HG03469 (cell line): ENCODE measurements around the gene STK16.
A peak's percentile ranks its signal among the peaks of the same experiment; 100 is the strongest.
"Not testable (repeated sequence)": the region's sequence is repeated elsewhere in the genome, so short reads cannot be mapped to it uniquely, and the experiment has no call there.

Experiments used
- ATAC-seq: cut with Tn5 transposase; IDR thresholded peaks from one replicate; pipeline ENCODE4 v1.9.1; 2021; ENCODE audit warnings: mild to moderate bottlenecking, moderate library complexity, moderate number of reproducible peaks; ENCODE audit not compliant: unreplicated experiment

The STK16 gene

GRCh38 chr2:219245148-219245898, at the start of gene STK16, which contains the start of gene GLB1L:
Gene STK16, plus strand, starts transcription at chr2:219245479. Its CDS starts 521 bp downstream, at chr2:219246000.
Gene GLB1L, minus strand, starts transcription at chr2:219245444. Its CDS starts 1,871 bp downstream, at chr2:219243573.
- ATAC-seq: peak; percentile 57

GRCh38 chr2:219197388-219197787, 47.9 kb upstream of the STK16 start:
- ATAC-seq: no peak

- ATAC-seq: no peak
Observed at GRCh38 chr2:219198974-219199373, 46.3 kb upstream of the STK16 start.

GRCh38 chr2:219199470-219200211, 45.6 kb upstream of the STK16 start:
- ATAC-seq: no peak

- not testable (repeated sequence) for ATAC-seq
Observed at GRCh38 chr2:219200502-219201326, 44.6 kb upstream of the STK16 start.

- ATAC-seq: not testable (repeated sequence)
Observed at GRCh38 chr2:219201331-219201730, 43.9 kb upstream of the STK16 start.

GRCh38 chr2:219204425-219205164, 40.7 kb upstream of the STK16 start:
- no peak for ATAC-seq

- no peak for ATAC-seq
Observed at GRCh38 chr2:219205165-219205538, 40.1 kb upstream of the STK16 start.

GRCh38 chr2:219205981-219206327, 39.3 kb upstream of the STK16 start:
- no peak for ATAC-seq

- ATAC-seq: peak; percentile 97
Observed at GRCh38 chr2:219206328-219207133, 38.7 kb upstream of the STK16 start, which contains the start of gene ZFAND2B. Gene ZFAND2B, plus strand, starts transcription at chr2:219206782. Its CDS starts 206 bp downstream, at chr2:219206988.

GRCh38 chr2:219207134-219207883, 38.0 kb upstream of the STK16 start:
- ATAC-seq: no peak

- no peak for ATAC-seq
Observed at GRCh38 chr2:219207884-219208740, 37.2 kb upstream of the STK16 start.

- no peak for ATAC-seq
Observed at GRCh38 chr2:219209236-219210195, 35.8 kb upstream of the STK16 start.

- ATAC-seq: no peak
Observed at GRCh38 chr2:219210196-219210885, 34.9 kb upstream of the STK16 start.

- no peak for ATAC-seq
Observed at GRCh38 chr2:219210886-219211362, 34.4 kb upstream of the STK16 start.

- no peak for ATAC-seq
Observed at GRCh38 chr2:219213026-219213415, 32.3 kb upstream of the STK16 start.
